ENCODE results near the gene SGSM2. TPM values are rescaled to one million over a fixed set of nuclear protein-coding genes. Genes with fewer than 3 reads are reported as not detected.

SGSM2 gene
- total RNA-seq, 1 donor from 2014 or later, result 60.2 TPM

DNA sequence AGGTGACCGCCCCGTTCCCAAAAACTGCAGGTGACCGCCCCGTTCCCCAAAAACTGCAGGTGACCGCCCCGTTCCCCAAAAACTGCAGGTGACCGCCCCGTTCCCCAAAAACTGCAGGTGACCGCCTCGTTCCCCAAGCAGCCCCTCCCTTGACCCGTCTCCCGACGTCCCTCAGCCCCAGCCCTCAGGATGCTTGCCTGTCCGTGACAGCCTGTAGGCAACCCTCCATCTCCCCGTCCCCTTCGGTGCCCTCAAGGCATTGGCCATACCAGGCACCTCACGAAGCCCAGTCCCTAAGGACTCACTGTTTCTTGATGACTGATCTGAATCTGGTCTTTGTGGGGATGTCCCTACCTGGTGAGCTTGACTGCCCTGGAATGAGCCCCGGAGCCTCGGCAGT is 25.1 kb downstream of the SGSM2 start:
- Histone ChIP-seq H3K4me1 (peaks cover 6% of the 10 kb centered on the region), H3K36me3 (peaks cover 0 to 23% of the 10 kb centered on the region in 2 donors), H3K27ac (no peak overlapping the region), H3K4me3 (no peak overlapping the region), H3K9me3 (no peaks in the 10 kb centered on the region), H3K27me3 (no peaks in the 10 kb centered on the region)
- intact Hi-C loops (cut with DNase I), result no loop called here
- TF ChIP-seq POLR2A (IDR thresholded peaks at IDR 0.05) (no peak), POLR2AphosphoS5 (IDR thresholded peaks at IDR 0.05; ENCODE audit: insufficient read depth in 1 of 2, low read depth in 1 of 2) (no peak)
- DNase-seq (ENCODE audit: extremely low spot score in 2 of 2), result no peak

DNA sequence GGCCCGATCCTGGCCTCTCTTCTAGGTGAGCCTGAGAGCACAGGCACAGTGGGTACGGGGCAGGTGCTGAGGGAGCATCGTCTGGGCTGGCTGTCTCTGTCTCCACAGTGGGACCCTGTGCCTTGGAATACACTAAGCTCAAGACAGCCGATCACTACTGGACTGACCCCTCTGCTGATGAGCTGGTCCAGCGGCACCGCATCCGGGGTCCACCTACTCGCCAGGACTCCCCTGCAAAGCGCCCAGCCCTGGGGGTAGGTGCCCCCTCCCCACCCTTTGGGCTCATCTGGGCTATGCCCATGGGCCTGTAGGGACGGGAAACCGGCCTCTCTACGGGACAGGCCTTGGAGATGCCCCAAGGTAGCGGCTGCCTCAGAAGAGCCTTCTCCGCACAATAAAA is 25.6 kb downstream of the SGSM2 start:
- H3K9me3 ChIP-seq, result no peaks in the 10 kb centered on the region
- DNase-seq (ENCODE audit: extremely low spot score in 2 of 2), result no peak
- no peak overlapping the region for H3K27ac ChIP-seq
- intact Hi-C loops (cut with DNase I), result no loop called here
- no peaks in the 10 kb centered on the region for H3K27me3 ChIP-seq
- peaks cover 0 to 23% of the 10 kb centered on the region in 2 donors for H3K36me3 ChIP-seq
- TF ChIP-seq, protein P1, sequence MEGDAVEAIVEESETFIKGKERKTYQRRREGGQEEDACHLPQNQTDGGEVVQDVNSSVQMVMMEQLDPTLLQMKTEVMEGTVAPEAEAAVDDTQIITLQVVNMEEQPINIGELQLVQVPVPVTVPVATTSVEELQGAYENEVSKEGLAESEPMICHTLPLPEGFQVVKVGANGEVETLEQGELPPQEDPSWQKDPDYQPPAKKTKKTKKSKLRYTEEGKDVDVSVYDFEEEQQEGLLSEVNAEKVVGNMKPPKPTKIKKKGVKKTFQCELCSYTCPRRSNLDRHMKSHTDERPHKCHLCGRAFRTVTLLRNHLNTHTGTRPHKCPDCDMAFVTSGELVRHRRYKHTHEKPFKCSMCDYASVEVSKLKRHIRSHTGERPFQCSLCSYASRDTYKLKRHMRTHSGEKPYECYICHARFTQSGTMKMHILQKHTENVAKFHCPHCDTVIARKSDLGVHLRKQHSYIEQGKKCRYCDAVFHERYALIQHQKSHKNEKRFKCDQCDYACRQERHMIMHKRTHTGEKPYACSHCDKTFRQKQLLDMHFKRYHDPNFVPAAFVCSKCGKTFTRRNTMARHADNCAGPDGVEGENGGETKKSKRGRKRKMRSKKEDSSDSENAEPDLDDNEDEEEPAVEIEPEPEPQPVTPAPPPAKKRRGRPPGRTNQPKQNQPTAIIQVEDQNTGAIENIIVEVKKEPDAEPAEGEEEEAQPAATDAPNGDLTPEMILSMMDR (IDR thresholded peaks at IDR 0.05), result no peak
- TF ChIP-seq POLR2AphosphoS5 (IDR thresholded peaks at IDR 0.05; ENCODE audit: insufficient read depth in 1 of 2, low read depth in 1 of 2) (no peak), POLR2A (IDR thresholded peaks at IDR 0.05) (no peak)
- H3K4me1 ChIP-seq, result peaks cover 6% of the 10 kb centered on the region
- H3K4me3 ChIP-seq, result no peak overlapping the region

DNA sequence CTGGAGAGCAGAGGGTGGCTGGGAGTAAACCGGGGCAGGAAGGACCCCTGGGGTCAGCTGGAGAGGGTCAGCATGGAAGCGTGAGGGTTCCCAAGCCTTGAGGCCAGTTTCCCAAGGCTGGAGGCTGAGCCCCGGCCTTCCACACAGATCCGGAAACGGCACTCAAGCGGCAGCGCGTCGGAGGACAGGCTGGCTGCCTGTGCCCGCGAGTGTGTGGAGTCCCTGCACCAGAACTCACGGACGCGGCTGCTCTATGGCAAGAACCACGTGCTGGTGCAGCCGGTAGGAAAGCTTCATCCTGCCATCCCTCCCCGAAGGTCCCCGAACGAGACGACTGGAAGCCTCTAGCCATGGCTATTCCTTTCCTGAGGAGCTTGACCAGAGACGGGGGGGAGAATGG is 26.0 kb downstream of the SGSM2 start:
- H3K4me1 ChIP-seq, result peaks cover 6% of the 10 kb centered on the region

DNA sequence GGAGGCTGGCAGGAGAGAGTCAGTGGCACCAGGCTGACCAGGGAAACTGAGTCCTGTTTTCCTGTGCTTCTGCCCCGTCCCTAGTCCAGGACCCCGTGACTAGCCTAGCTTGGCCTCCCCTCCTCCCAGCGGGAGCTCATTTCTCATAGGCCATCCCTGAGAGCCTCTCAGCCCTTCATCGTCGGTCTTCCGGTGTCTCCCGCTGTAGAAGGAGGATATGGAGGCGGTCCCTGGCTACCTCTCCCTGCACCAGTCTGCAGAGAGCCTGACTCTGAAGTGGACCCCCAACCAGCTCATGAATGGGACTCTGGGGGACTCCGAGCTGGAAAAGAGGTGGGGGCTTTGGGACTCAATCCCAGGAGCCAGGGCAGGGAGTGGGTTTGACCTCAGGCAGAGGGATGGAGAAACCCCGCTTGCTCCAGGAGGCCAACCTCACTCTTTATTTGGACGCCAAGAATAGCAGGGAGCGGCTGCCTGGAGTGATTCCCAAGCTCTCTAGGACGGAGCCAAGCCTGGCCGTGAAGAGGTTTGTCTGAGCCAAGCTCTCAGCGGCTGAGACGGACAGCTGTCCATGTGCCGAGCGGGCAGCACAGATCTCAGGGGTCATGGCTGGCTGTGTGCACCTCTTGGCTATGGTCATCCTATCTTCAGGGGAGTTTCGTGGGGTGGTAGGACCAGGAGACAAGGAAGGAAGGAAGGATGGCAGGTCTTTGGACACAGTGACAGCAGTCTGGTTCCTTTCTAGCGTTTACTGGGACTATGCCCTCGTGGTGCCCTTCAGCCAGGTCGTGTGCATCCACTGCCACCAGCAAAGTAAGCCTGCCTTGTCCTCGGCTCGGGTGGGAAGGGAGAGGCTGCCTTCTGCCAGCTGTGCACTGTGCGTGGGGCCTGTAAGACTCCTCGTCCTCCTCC is 26.8 kb downstream of the SGSM2 start:
- no peak for TF ChIP-seq POLR2A (IDR thresholded peaks at IDR 0.05)
- TF ChIP-seq POLR2AphosphoS5 (IDR thresholded peaks at IDR 0.05; ENCODE audit: insufficient read depth in 1 of 2, low read depth in 1 of 2), result no peak
- TF ChIP-seq, protein P1 (IDR thresholded peaks at IDR 0.05), result no peak
- Histone ChIP-seq H3K4me3 (no peak overlapping the region), H3K4me1 (peaks cover 2% of the 10 kb centered on the region), H3K9me3 (no peaks in the 10 kb centered on the region), H3K27me3 (no peaks in the 10 kb centered on the region), H3K36me3 (peaks cover 0 to 23% of the 10 kb centered on the region in 2 donors), H3K27ac (no peak overlapping the region)
- no peak for DNase-seq (ENCODE audit: extremely low spot score in 2 of 2)
- intact Hi-C loops (cut with DNase I), result no loop called here

More for the DNA sequence above, 26.0 kb downstream of the SGSM2 start:
- intact Hi-C loops (cut with DNase I), result no loop called here
- H3K9me3 ChIP-seq, result no peaks in the 10 kb centered on the region
- TF ChIP-seq, protein P1 (IDR thresholded peaks at IDR 0.05), result no peak
- TF ChIP-seq POLR2AphosphoS5 (IDR thresholded peaks at IDR 0.05; ENCODE audit: insufficient read depth in 1 of 2, low read depth in 1 of 2) (no peak), POLR2A (IDR thresholded peaks at IDR 0.05) (no peak)
- H3K27me3 ChIP-seq, result no peaks in the 10 kb centered on the region
- DNase-seq (ENCODE audit: extremely low spot score in 2 of 2), result no peak
- H3K4me3 ChIP-seq, result no peak overlapping the region
- peaks cover 0 to 23% of the 10 kb centered on the region in 2 donors for H3K36me3 ChIP-seq
- H3K27ac ChIP-seq, result no peak overlapping the region

DNA sequence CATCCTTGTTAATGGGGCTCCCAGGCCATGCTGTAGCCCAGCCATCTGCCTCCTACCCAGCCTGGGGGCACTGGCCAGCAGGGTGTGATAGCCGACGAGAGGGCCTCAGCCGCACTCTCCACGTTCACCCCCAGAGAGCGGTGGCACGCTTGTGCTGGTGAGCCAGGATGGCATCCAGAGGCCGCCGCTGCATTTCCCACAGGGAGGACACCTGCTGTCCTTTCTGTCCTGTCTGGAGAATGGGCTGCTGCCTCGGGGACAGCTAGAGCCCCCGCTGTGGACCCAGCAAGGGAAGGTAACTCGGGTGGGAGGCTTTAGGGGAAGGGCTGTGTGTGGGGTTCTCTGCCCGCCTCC is 27.4 kb downstream of the SGSM2 start:
- no peaks in the 10 kb centered on the region for H3K27me3 ChIP-seq
- intact Hi-C loops (cut with DNase I), result no loop called here
- TF ChIP-seq POLR2A (IDR thresholded peaks at IDR 0.05) (no peak), POLR2AphosphoS5 (IDR thresholded peaks at IDR 0.05; ENCODE audit: insufficient read depth in 1 of 2, low read depth in 1 of 2) (no peak)
- TF ChIP-seq, protein P1 (IDR thresholded peaks at IDR 0.05), result no peak
- no peaks in the 10 kb centered on the region for H3K9me3 ChIP-seq
- H3K4me3 ChIP-seq, result no peak overlapping the region
- no peak for DNase-seq (ENCODE audit: extremely low spot score in 2 of 2)
- no peak overlapping the region for H3K27ac ChIP-seq
- H3K4me1 ChIP-seq, result no peaks in the 10 kb centered on the region
- peaks cover 0 to 23% of the 10 kb centered on the region in 2 donors for H3K36me3 ChIP-seq
